ENCODE results near the gene RNF220. TPM values are rescaled to one million over a fixed set of nuclear protein-coding genes. Genes with fewer than 3 reads are reported as not detected.
"Not testable (repeated sequence)": the region's sequence is repeated elsewhere in the genome, so short reads cannot be mapped to it uniquely, and the experiment has no call there.

RNF220 gene
- polyA plus RNA-seq, 1 of the 3 experiments (the other 2 are of a cell fraction), result 83.7 TPM

DNA sequence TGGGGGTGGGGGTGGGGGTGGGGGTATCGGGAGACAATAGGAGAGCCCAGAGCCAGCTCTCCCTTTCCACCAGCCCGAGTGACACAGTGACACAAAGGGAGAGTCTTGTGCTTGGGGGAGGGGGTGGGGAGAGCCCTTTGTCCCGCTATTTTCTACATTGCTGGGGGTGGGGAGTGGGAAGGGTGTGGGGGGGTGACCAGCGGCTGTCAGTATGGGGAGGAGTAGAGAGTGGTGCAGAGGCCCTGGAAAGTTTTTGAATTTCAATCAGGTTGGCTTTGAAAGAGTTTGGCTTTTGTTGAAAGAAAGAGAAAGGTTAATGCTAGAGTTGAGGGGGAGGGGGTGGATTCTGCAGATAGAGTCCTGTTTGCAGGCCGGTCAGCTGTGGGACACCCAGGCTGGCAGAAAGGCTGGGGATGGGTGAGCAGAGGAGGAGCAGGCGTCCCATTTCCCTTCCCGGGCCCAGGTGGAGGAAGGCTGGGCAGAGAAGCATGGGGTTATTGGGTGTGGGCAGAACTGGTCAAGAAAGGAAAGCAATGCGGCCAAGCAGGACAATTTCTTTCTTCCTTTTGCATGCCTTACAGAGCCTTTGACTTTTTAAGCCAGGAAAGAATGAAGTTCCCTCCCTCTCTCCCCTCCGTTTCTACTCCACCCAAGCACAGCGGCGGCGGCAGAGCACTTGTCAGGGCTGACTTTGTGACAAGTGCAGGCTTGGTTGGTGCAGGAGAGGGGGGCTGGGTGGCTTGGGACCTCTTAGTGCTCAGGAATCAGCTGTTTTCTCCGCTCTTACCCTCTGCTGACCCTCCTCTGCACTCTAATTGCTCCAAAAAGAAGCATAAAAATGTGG is 96.2 kb downstream of the RNF220 start:
- no peak overlapping the region for H3K9ac ChIP-seq
- H3K9me3 ChIP-seq, result no peaks in the 10 kb centered on the region
- ChIA-PET POLR2A (no interaction called here), CTCF (interaction anchor here (1.0 to 1.5 kb wide), 3 partner anchors 13 to 124 kb away, joined by 3 to 4 read pairs (median 3); no protein-coding TSS in a partner anchor)
- no peaks in the 10 kb centered on the region for H3K36me3 ChIP-seq (replicated peaks in 1 of 2; ENCODE audit: control insufficient read depth in 1 of 2, insufficient read depth in 2 of 2, low read length in 1 of 2)
- no peaks in the 10 kb centered on the region for H3K9me2 ChIP-seq
- H3K4me3 ChIP-seq (ENCODE audit: low read depth in 2 of 2, low read length in 1 of 2), result no peak overlapping the region
- no peak overlapping the region for H2AFZ ChIP-seq (ENCODE audit: low read depth)
- H3K27ac ChIP-seq (ENCODE audit: low read depth in 2 of 2, low read length in 1 of 2), result no peak overlapping the region
- no peaks in the 10 kb centered on the region for H3F3A ChIP-seq (replicated peaks; ENCODE audit: insufficient read depth)
- H3K4me2 ChIP-seq, result no peak overlapping the region
- WGBS (ENCODE audit: low lambda C conversion rate), result 35% methylated on average over 9 of the region's 13 CpGs
- peaks cover 48% of the 10 kb centered on the region for H3K27me3 ChIP-seq (ENCODE audit: insufficient read depth)
- peaks cover 0 to 4% of the 10 kb centered on the region in 2 experiments; a peak in 1 of 4 replicates for H3K4me1 ChIP-seq (ENCODE audit: control insufficient read depth in 1 of 2, insufficient read depth in 2 of 2, low read depth in 1 of 2, low read length in 1 of 2)
- no peaks in the 10 kb centered on the region for H3K79me2 ChIP-seq (ENCODE audit: insufficient read depth)
- no peaks in the 10 kb centered on the region for H4K20me1 ChIP-seq (ENCODE audit: insufficient read depth)
- TF ChIP-seq, protein P1, sequence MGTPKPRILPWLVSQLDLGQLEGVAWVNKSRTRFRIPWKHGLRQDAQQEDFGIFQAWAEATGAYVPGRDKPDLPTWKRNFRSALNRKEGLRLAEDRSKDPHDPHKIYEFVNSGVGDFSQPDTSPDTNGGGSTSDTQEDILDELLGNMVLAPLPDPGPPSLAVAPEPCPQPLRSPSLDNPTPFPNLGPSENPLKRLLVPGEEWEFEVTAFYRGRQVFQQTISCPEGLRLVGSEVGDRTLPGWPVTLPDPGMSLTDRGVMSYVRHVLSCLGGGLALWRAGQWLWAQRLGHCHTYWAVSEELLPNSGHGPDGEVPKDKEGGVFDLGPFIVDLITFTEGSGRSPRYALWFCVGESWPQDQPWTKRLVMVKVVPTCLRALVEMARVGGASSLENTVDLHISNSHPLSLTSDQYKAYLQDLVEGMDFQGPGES (IDR thresholded peaks at IDR 0.05; ENCODE audit: low read depth, low read length), result no peak
- TF ChIP-seq RCOR1 (IDR thresholded peaks at IDR 0.05; ENCODE audit: low read length) (no peak), EZH2phosphoT487 (IDR thresholded peaks at IDR 0.05; ENCODE audit: borderline replicate concordance, low read depth) (no peak), SMC3 (IDR thresholded peaks at IDR 0.05; ENCODE audit: low read depth, low read length) (no peak), ELF1 (IDR thresholded peaks at IDR 0.05) (no peak), CHD2 (IDR thresholded peaks at IDR 0.05; ENCODE audit: low read length, partially characterized antibody) (no peak), EP300 (IDR thresholded peaks at IDR 0.05; ENCODE audit: borderline replicate concordance in 1 of 2, low read depth in 1 of 2, low read length in 1 of 2) (no peak), NRF1 (IDR thresholded peaks at IDR 0.05; ENCODE audit: low read depth, low read length) (no peak), POLR2AphosphoS5 (IDR thresholded peaks at IDR 0.05; ENCODE audit: low read depth, low read length) (no peak), TAF1 (IDR thresholded peaks at IDR 0.05; ENCODE audit: borderline replicate concordance, low read depth, low read length) (no peak), FOXM1 (IDR thresholded peaks at IDR 0.05; ENCODE audit: low read depth) (no peak), TCF12 (IDR thresholded peaks at IDR 0.05) (no peak), JUND (IDR thresholded peaks at IDR 0.05) (no peak), GATA2 (CRISPR knock-in tag; IDR thresholded peaks at IDR 0.05) (no peak)
- TF ChIP-seq, protein P2, sequence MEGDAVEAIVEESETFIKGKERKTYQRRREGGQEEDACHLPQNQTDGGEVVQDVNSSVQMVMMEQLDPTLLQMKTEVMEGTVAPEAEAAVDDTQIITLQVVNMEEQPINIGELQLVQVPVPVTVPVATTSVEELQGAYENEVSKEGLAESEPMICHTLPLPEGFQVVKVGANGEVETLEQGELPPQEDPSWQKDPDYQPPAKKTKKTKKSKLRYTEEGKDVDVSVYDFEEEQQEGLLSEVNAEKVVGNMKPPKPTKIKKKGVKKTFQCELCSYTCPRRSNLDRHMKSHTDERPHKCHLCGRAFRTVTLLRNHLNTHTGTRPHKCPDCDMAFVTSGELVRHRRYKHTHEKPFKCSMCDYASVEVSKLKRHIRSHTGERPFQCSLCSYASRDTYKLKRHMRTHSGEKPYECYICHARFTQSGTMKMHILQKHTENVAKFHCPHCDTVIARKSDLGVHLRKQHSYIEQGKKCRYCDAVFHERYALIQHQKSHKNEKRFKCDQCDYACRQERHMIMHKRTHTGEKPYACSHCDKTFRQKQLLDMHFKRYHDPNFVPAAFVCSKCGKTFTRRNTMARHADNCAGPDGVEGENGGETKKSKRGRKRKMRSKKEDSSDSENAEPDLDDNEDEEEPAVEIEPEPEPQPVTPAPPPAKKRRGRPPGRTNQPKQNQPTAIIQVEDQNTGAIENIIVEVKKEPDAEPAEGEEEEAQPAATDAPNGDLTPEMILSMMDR (IDR thresholded peaks at IDR 0.05), result no peak
- TF ChIP-seq, protein P3, sequence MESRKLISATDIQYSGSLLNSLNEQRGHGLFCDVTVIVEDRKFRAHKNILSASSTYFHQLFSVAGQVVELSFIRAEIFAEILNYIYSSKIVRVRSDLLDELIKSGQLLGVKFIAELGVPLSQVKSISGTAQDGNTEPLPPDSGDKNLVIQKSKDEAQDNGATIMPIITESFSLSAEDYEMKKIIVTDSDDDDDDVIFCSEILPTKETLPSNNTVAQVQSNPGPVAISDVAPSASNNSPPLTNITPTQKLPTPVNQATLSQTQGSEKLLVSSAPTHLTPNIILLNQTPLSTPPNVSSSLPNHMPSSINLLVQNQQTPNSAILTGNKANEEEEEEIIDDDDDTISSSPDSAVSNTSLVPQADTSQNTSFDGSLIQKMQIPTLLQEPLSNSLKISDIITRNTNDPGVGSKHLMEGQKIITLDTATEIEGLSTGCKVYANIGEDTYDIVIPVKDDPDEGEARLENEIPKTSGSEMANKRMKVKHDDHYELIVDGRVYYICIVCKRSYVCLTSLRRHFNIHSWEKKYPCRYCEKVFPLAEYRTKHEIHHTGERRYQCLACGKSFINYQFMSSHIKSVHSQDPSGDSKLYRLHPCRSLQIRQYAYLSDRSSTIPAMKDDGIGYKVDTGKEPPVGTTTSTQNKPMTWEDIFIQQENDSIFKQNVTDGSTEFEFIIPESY (IDR thresholded peaks at IDR 0.05; ENCODE audit: borderline replicate concordance, low read depth), result no peak
- TF ChIP-seq, protein P4, sequence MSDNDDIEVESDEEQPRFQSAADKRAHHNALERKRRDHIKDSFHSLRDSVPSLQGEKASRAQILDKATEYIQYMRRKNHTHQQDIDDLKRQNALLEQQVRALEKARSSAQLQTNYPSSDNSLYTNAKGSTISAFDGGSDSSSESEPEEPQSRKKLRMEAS (IDR thresholded peaks at IDR 0.05; ENCODE audit: low read depth), result no peak
- TF ChIP-seq, protein P5, sequence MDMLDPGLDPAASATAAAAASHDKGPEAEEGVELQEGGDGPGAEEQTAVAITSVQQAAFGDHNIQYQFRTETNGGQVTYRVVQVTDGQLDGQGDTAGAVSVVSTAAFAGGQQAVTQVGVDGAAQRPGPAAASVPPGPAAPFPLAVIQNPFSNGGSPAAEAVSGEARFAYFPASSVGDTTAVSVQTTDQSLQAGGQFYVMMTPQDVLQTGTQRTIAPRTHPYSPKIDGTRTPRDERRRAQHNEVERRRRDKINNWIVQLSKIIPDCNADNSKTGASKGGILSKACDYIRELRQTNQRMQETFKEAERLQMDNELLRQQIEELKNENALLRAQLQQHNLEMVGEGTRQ (IDR thresholded peaks at IDR 0.05; ENCODE audit: borderline replicate concordance, low read depth, low read length), result no peak
- DNase-seq, result no peak

DNA sequence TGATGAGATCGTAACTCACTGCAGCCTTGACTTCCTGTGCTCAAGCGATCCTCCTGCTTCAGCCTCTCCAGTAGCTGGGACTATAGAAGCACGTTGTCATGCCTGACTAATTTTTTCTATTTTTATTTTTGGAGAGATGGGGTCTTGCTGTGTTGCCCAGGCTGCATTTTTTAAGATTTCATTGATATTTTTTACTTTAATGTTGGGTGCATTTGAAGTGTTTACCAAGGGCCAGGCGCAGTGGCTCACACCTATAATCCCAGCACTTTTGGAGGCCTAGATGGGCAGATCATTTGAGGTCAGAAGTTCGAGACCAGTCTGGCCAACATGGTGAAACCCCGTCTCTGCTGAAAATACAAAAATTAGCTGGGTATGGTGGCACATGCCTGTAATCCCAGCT is 97.8 kb downstream of the RNF220 start:
- DNase-seq; H3K79me2 ChIP-seq (ENCODE audit: insufficient read depth); POLR2A ChIA-PET; H3K9me2 ChIP-seq; H3K4me3 ChIP-seq (ENCODE audit: low read depth in 2 of 2, low read length in 1 of 2); H3K27ac ChIP-seq (ENCODE audit: low read depth in 2 of 2, low read length in 1 of 2); CTCF ChIA-PET; H2AFZ ChIP-seq (ENCODE audit: low read depth); H3F3A ChIP-seq (replicated peaks; ENCODE audit: insufficient read depth); H3K9me3 ChIP-seq; H3K9ac ChIP-seq; H4K20me1 ChIP-seq (ENCODE audit: insufficient read depth); H3K36me3 ChIP-seq (replicated peaks in 1 of 2; ENCODE audit: control insufficient read depth in 1 of 2, insufficient read depth in 2 of 2, low read length in 1 of 2); H3K4me1 ChIP-seq (ENCODE audit: control insufficient read depth in 1 of 2, insufficient read depth in 2 of 2, low read depth in 1 of 2, low read length in 1 of 2); H3K4me2 ChIP-seq: not testable (repeated sequence)
- WGBS (ENCODE audit: low lambda C conversion rate), result 58% methylated on average over 6 of the region's 6 CpGs
- peaks cover 40% of the 10 kb centered on the region for H3K27me3 ChIP-seq (ENCODE audit: insufficient read depth)

Data from SK-N-SH (cell line).